Mesendoderm (in vitro differentiated cells): Measurements from ENCODE around the gene CSGALNACT2.

Source experiments
- DNase-seq: peaks from one replicate; pipeline ENCODE4 v3.0.0; 2013
- H2AK5ac ChIP-seq: 2 replicates; pipeline ENCODE4 v1.6.1; 2013; ENCODE audit warnings: low read length, inconsistent platforms
- H2BK120ac ChIP-seq: 2 replicates; pipeline ENCODE4 v1.6.1; 2013; ENCODE audit warnings: low read depth, mild to moderate bottlenecking, low read length, moderate library complexity, mixed read lengths
- H2BK15ac ChIP-seq: replicated peaks from 2 replicates; pipeline ENCODE4 v1.6.1; 2013; ENCODE audit warnings: low read depth, mild to moderate bottlenecking, moderate library complexity
- H2BK5ac ChIP-seq: 2 replicates; pipeline ENCODE4 v1.6.1; 2013; ENCODE audit warnings: low read length, inconsistent platforms
- H3K18ac ChIP-seq: 2 replicates; pipeline ENCODE4 v1.6.1; 2013; ENCODE audit warnings: mild to moderate bottlenecking, low read length, mixed read lengths
- H3K23ac ChIP-seq: one replicate; pipeline ENCODE4 v1.6.1; 2013; ENCODE audit warnings: low read length
- H3K27ac ChIP-seq: 2 replicates; pipeline ENCODE4 v1.5.1; 2013; ENCODE audit warnings: low read depth, mild to moderate bottlenecking, inconsistent platforms, low read length, moderate library complexity
- H3K27me3 ChIP-seq: 2 replicates; pipeline ENCODE4 v1.6.1; 2013; ENCODE audit warnings: low read length, control low read depth, mild to moderate bottlenecking, inconsistent platforms; ENCODE audit not compliant: insufficient read depth, poor library complexity
- H3K36me3 ChIP-seq: 2 replicates; pipeline ENCODE4 v1.6.1; 2013; ENCODE audit warnings: low read length, inconsistent platforms; ENCODE audit not compliant: control insufficient read depth, insufficient read depth
- H3K4ac ChIP-seq: one replicate; pipeline ENCODE4 v1.6.1; 2013; ENCODE audit warnings: low read depth, mild to moderate bottlenecking, low read length, moderate library complexity
- H3K4me1 ChIP-seq: 2 replicates; pipeline ENCODE4 v1.6.1; 2013; ENCODE audit warnings: low read depth, low read length, inconsistent platforms; ENCODE audit not compliant: control insufficient read depth
- H3K4me2 ChIP-seq: 2 replicates; pipeline ENCODE4 v1.6.1; 2013; ENCODE audit warnings: low read length
- H3K4me3 ChIP-seq: 2 replicates; pipeline ENCODE4 v1.5.1; 2013; ENCODE audit warnings: mild to moderate bottlenecking, low read length
- H3K56ac ChIP-seq: one replicate; pipeline ENCODE4 v1.6.1; 2013; ENCODE audit warnings: low read length
- H3K79me1 ChIP-seq: 2 replicates; pipeline ENCODE4 v1.6.1; 2013; ENCODE audit warnings: low read length, inconsistent platforms
- H3K79me2 ChIP-seq: 2 replicates; pipeline ENCODE4 v1.6.1; 2013; ENCODE audit warnings: mild to moderate bottlenecking, low read length; ENCODE audit not compliant: control insufficient read depth, insufficient read depth
- H3K9ac ChIP-seq: 2 replicates; pipeline ENCODE4 v1.6.1; 2013; ENCODE audit warnings: low read length, inconsistent platforms
- H4K5ac ChIP-seq: one replicate; pipeline ENCODE4 v1.6.1; 2013; ENCODE audit warnings: low read length
- H4K8ac ChIP-seq: one replicate; pipeline ENCODE4 v1.6.1; 2013; ENCODE audit warnings: low read depth, mild to moderate bottlenecking, control low read depth, low read length, moderate library complexity
- WGBS: extraction: QIAGEN DNeasy Blood & Tissue Kit; methylation state at CpG from one replicate; pipeline ENCODE4 v1.1.7; 2013; ENCODE audit warnings: low lambda C conversion rate, missing lambda C conversion rate; ENCODE audit not compliant: insufficient coverage; ENCODE audit errors: extremely low coverage; 5-methylcytosine and 5-hydroxymethylcytosine counted together

The CSGALNACT2 gene

DNA sequence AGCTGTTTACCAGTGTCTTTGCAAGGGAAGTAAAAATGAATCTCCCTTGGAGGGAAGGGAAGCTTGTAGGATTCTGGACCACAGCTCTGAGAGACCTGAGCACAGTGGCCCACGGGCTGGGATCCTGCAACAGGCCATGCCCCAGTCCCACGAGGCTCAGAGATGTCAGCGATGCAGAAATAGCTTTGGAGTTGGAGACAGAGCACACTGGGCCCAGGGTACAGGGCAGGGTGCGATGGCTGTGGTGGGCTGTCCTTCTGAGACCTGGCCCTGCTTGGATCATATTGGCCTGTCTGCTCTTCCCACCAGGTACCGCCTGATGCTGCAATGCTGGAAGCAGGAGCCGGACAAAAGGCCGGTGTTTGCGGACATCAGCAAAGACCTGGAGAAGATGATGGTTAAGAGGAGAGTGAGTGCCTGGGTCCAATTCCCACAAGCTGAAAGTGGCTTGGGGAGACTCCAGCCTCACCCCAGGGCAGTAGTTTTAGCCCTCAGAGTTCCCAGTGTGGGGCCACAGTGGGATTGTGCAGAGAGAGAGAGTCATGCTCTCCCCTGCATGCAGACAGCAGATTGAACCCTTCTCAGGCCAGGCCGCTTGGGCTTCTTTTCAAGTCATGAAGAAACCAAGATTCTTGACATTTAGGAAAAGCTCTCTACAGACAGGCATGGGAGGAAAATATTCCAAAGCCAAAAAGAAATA, 13.5 kb upstream of the CSGALNACT2 start:
- Histone ChIP-seq H3K27ac (no peak overlapping the region), H3K4me2 (no peak overlapping the region), H2BK5ac (no peak overlapping the region), H3K27me3 (no peaks in the 10 kb centered on the region), H2AK5ac (no peak overlapping the region), H3K4me3 (no peak overlapping the region), H3K4ac (no peak overlapping the region), H3K79me2 (no peaks in the 10 kb centered on the region), H3K4me1 (no peaks in the 10 kb centered on the region), H4K5ac (no peak overlapping the region), H3K79me1 (no peaks in the 10 kb centered on the region), H3K36me3 (no peaks in the 10 kb centered on the region), H2BK15ac (no peak overlapping the region), H3K9ac (no peak overlapping the region), H4K8ac (no peak overlapping the region), H2BK120ac (no peak overlapping the region), H3K18ac (no peak overlapping the region), H3K56ac (no peak overlapping the region), H3K23ac (no peak overlapping the region)
- no CpG with 5 or more reads among the region's 9 CpGs for WGBS
- no peak for DNase-seq

- Histone ChIP-seq H3K9ac (no peak overlapping the region), H2BK5ac (no peak overlapping the region), H3K79me2 (no peaks in the 10 kb centered on the region), H3K4me1 (no peaks in the 10 kb centered on the region), H3K27me3 (no peaks in the 10 kb centered on the region), H2BK120ac (no peak overlapping the region), H3K4me3 (no peak overlapping the region), H3K4ac (no peak overlapping the region), H3K23ac (no peak overlapping the region), H3K36me3 (no peaks in the 10 kb centered on the region), H2BK15ac (no peak overlapping the region), H3K79me1 (no peaks in the 10 kb centered on the region), H4K5ac (no peak overlapping the region), H3K27ac (no peak overlapping the region), H2AK5ac (no peak overlapping the region), H3K18ac (no peak overlapping the region), H3K4me2 (no peak overlapping the region), H3K56ac (no peak overlapping the region), H4K8ac (no peak overlapping the region)
- no CpG with 5 or more reads among the region's 8 CpGs for WGBS
- DNase-seq = no peak
Observed at GRCh38 chr10:43125274-43125845, 12.9 kb upstream of the CSGALNACT2 start.

DNA sequence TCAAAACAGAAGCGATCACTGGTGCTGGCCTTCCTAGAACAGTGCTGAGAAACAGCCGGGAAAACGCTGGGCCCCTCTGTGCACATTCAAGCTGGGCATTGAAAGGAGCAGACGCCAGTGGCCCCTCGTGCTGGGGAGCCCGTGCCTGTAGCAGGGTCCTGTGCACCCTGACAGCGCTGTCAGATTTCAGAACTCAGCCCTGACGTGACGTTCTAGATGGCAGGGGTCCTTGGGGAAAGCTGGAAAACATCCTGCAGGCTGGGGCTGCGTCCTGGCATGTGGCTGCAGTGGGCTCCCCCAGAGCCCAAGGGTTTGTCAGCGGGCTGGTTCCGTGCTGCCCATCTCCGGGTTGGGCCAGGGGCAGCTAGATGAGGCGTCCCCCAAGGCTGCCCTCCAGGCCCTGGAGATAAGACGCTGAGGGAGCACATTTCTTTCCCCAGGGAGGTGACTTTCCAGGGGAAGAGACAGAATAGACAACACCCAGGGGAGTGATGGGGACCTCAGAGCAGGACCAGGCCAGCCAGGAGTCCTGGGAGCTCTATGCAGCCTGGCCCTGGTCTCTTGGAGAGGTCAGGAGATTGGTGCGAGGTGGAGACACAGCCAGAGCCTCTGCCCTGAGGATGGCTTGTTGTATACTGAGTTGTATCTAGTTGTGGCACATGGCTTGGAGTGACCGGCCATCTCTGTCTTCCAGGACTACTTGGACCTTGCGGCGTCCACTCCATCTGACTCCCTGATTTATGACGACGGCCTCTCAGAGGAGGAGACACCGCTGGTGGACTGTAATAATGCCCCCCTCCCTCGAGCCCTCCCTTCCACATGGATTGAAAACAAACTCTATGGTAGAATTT, 12.1 kb upstream of the CSGALNACT2 start:
- DNase-seq = no peak
- Histone ChIP-seq H3K18ac (no peak overlapping the region), H3K4me3 (no peak overlapping the region), H2BK120ac (no peak overlapping the region), H3K27me3 (no peaks in the 10 kb centered on the region), H3K9ac (no peak overlapping the region), H2BK15ac (no peak overlapping the region), H3K4me2 (no peak overlapping the region), H3K36me3 (no peaks in the 10 kb centered on the region), H3K4ac (no peak overlapping the region), H3K79me1 (no peaks in the 10 kb centered on the region), H3K23ac (no peak overlapping the region), H4K8ac (no peak overlapping the region), H4K5ac (no peak overlapping the region), H2BK5ac (no peak overlapping the region), H3K56ac (no peak overlapping the region), H3K79me2 (no peaks in the 10 kb centered on the region), H3K4me1 (no peaks in the 10 kb centered on the region), H2AK5ac (no peak overlapping the region), H3K27ac (no peak overlapping the region)
- WGBS = no CpG with 5 or more reads among the region's 23 CpGs

DNA sequence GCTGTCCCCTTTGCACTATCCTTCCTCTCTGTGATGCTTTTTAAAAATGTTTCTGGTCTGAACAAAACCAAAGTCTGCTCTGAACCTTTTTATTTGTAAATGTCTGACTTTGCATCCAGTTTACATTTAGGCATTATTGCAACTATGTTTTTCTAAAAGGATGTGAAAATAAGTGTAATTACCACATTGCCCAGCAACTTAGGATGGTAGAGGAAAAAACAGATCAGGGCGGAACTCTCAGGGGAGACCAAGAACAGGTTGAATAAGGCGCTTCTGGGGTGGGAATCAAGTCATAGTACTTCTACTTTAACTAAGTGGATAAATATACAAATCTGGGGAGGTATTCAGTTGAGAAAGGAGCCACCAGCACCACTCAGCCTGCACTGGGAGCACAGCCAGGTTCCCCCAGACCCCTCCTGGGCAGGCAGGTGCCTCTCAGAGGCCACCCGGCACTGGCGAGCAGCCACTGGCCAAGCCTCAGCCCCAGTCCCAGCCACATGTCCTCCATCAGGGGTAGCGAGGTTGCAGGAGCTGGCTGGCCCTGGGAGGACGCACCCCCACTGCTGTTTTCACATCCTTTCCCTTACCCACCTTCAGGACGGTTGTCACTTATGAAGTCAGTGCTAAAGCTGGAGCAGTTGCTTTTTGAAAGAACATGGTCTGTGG, 11.4 kb upstream of the CSGALNACT2 start:
- no peaks in the 10 kb centered on the region for H3K79me2 ChIP-seq
- no peaks in the 10 kb centered on the region for H3K36me3 ChIP-seq
- H3K79me1 ChIP-seq = no peaks in the 10 kb centered on the region
- H3K18ac ChIP-seq = no peak overlapping the region
- no peak overlapping the region for H4K5ac ChIP-seq
- H2BK120ac ChIP-seq = no peak overlapping the region
- no peak overlapping the region for H4K8ac ChIP-seq
- no peak overlapping the region for H3K23ac ChIP-seq
- no peak overlapping the region for H3K9ac ChIP-seq
- H3K4me3 ChIP-seq = no peak overlapping the region
- no peak overlapping the region for H3K27ac ChIP-seq
- no peak overlapping the region for H2AK5ac ChIP-seq
- no CpG with 5 or more reads among the region's 7 CpGs for WGBS
- H3K4me1 ChIP-seq = no peaks in the 10 kb centered on the region
- no peak for DNase-seq
- no peak overlapping the region for H3K4me2 ChIP-seq
- no peak overlapping the region for H3K4ac ChIP-seq
- H3K56ac ChIP-seq = no peak overlapping the region
- H2BK5ac ChIP-seq = no peak overlapping the region
- no peak overlapping the region for H2BK15ac ChIP-seq
- no peaks in the 10 kb centered on the region for H3K27me3 ChIP-seq

DNA sequence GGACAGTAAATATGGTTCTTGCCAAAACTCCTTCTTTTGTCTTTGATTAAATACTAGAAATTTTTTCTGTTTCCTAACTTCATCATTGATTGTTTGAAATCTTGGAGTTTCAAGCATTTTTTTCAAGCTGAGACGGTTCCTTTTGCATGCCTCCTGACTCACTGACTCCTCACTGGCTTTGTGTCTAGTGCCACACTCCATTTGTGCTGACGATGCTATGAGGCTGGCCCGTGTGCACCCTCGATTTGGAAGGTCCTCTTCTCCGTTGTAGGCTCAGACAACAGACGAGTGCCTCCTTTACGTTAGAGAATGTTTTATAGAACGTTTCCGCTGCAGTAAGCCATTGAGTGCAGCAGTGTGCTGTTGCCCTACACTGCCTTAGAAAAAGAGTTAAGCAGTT, 10.8 kb upstream of the CSGALNACT2 start:
- H3K27me3 ChIP-seq = no peaks in the 10 kb centered on the region
- H3K18ac ChIP-seq = no peak overlapping the region
- H2BK5ac ChIP-seq = no peak overlapping the region
- DNase-seq = no peak
- no peak overlapping the region for H2AK5ac ChIP-seq
- no peak overlapping the region for H4K5ac ChIP-seq
- no peak overlapping the region for H3K4me3 ChIP-seq
- no peaks in the 10 kb centered on the region for H3K4me1 ChIP-seq
- H3K36me3 ChIP-seq = no peaks in the 10 kb centered on the region
- H3K9ac ChIP-seq = no peak overlapping the region
- H3K23ac ChIP-seq = no peak overlapping the region
- no peak overlapping the region for H3K27ac ChIP-seq
- H2BK15ac ChIP-seq = no peak overlapping the region
- no peak overlapping the region for H3K4me2 ChIP-seq
- no peaks in the 10 kb centered on the region for H3K79me1 ChIP-seq
- H4K8ac ChIP-seq = no peak overlapping the region
- no CpG with 5 or more reads among the region's 9 CpGs for WGBS
- H3K79me2 ChIP-seq = no peaks in the 10 kb centered on the region
- H3K4ac ChIP-seq = no peak overlapping the region
- H3K56ac ChIP-seq = no peak overlapping the region
- no peak overlapping the region for H2BK120ac ChIP-seq
